A549 (cell line): ENCODE results near the gene NLGN4Y. TPM values are rescaled to one million over a fixed set of nuclear protein-coding genes. Genes with fewer than 3 reads are reported as not detected.

Experiments
- ATAC-seq, 2 experiments: fragments of 200-7000 bp in 1 of 2; fragments of >200 bp in 1 of 2; cut with Nextera tagmentation in 1 of 2; cut with Tn5 transposase in 1 of 2; 3 replicates each; pipeline versions ENCODE4 v1.8.0 to v1.9.1; 2018 to 2020; ENCODE audit warnings: mild to moderate bottlenecking in 1 of 2, moderate library complexity in 1 of 2
- CTCF ChIA-PET: fragments of 300-600 bp; sonication (Branson Sonifier 250); formaldehyde crosslinking; extraction: SDS; loops from one replicate; lab custom pipeline; 2021; ENCODE audit warnings: antibody characterized with exemption, inconsistent platforms; lab: Yijun Ruan, JAX
- POLR2A ChIA-PET: fragments of 350-600 bp; formaldehyde crosslinking; extraction: SDS; loops from one replicate; lab custom pipeline; 2021; ENCODE audit warnings: antibody characterized with exemption, inconsistent platforms; lab: Yijun Ruan, JAX
- DNase-seq, 2 experiments: peaks; one replicate each; pipeline versions ENCODE4 v3.0.0 to v3.0.0-alpha.2; 2011 to 2016; ENCODE audit warnings: low read depth in 1 of 2, low spot score in 1 of 2
- FAIRE-seq: peaks from 2 replicates; lab custom pipeline; 2011; peaks lifted over from hg19 to GRCh38; lab: Jason Lieb, UNC
- H3K27ac ChIP-seq, 2 experiments: fragments of >200 bp; sonication (Bioruptor Twin); formaldehyde crosslinking; 3 replicates each; pipeline ENCODE4 v1.5.1; 2016 to 2017
- H3K4me1 ChIP-seq: fragments of >200 bp; sonication (Bioruptor Twin); formaldehyde crosslinking; 3 replicates; pipeline ENCODE4 v1.6.1; 2016
- H3K4me2 ChIP-seq: fragments of >200 bp; sonication (Bioruptor Twin); formaldehyde crosslinking; 3 replicates; pipeline ENCODE4 v1.6.1; 2016
- H3K4me3 ChIP-seq: fragments of >200 bp; sonication (Bioruptor Twin); formaldehyde crosslinking; 3 replicates; pipeline ENCODE4 v1.5.1; 2016
- H3K9me3 ChIP-seq: fragments of >200 bp; sonication (Bioruptor Twin); formaldehyde crosslinking; 3 replicates; pipeline ENCODE4 v1.6.1; 2016
- CBX2 ChIP-seq: fragments of 200-600 bp; sonication (generic); IDR thresholded peaks from 2 replicates; pipeline ENCODE4 v1.6.1; 2016; ENCODE audit warnings: low read depth, mild to moderate bottlenecking, borderline replicate concordance
- CEBPB ChIP-seq, 2 experiments: fragments of >200 bp in 1 of 2; sonication (Bioruptor Twin) in 1 of 2; formaldehyde crosslinking in 1 of 2; IDR thresholded peaks; 2 replicates each; pipeline ENCODE4 v1.6.1; 2012 to 2016
- CHD4 ChIP-seq: fragments of 200-600 bp; sonication (generic); IDR thresholded peaks from 2 replicates; pipeline ENCODE4 v1.6.1; 2016; ENCODE audit warnings: antibody characterized with exemption, mild to moderate bottlenecking, borderline replicate concordance
- CTCF ChIP-seq: fragments of >200 bp; sonication (Bioruptor Twin); formaldehyde crosslinking; IDR thresholded peaks from 3 replicates; pipeline ENCODE4 v1.5.1; 2016
- FOSL2 ChIP-seq, 2 experiments: fragments of 450-650 bp in 1 of 2; fragments of >200 bp in 1 of 2; sonication (Bioruptor Twin) in 1 of 2; formaldehyde crosslinking; IDR thresholded peaks; 2 replicates each; pipeline versions ENCODE4 v1.5.0 to v1.6.1; 2016 to 2020; ENCODE audit warnings: mild to moderate bottlenecking in 1 of 2, moderate library complexity in 1 of 2
- GATA3 ChIP-seq: IDR thresholded peaks from 2 replicates; pipeline ENCODE4 v1.6.1; 2012; ENCODE audit warnings: borderline replicate concordance
- HDAC2 ChIP-seq: fragments of 200-600 bp; sonication (generic); IDR thresholded peaks from 2 replicates; pipeline ENCODE4 v1.6.1; 2016
- HOXB13 ChIP-seq: fragments of 250-450 bp; sonication (Bioruptor Pico); IDR thresholded peaks from 2 replicates; pipeline ENCODE4 v1.5.0; 2020; ENCODE audit warnings: low read depth, mild to moderate bottlenecking, moderate library complexity
- HOXB5 ChIP-seq: fragments of 250-450 bp; sonication (Bioruptor Pico); IDR thresholded peaks from 2 replicates; pipeline ENCODE4 v1.5.0; 2020; ENCODE audit warnings: mild to moderate bottlenecking, moderate library complexity
- KDM1A ChIP-seq: fragments of 200-600 bp; sonication (generic); IDR thresholded peaks from 2 replicates; pipeline ENCODE4 v1.6.1; 2016; ENCODE audit warnings: low read depth, mild to moderate bottlenecking
- MAZ ChIP-seq: fragments of 150-350 bp; IDR thresholded peaks from 2 replicates; pipeline ENCODE4 v1.6.1; 2014; ENCODE audit warnings: antibody characterized with exemption, low read depth, low read length, borderline replicate concordance
- MYC ChIP-seq: IDR thresholded peaks from 2 replicates; pipeline ENCODE4 v1.6.1; 2012; ENCODE audit warnings: mild to moderate bottlenecking, inconsistent platforms, low read length, improper control_type of control experiment, borderline replicate concordance
- POLR2A ChIP-seq: IDR thresholded peaks from 2 replicates; pipeline ENCODE4 v1.6.1; 2012; ENCODE audit warnings: mild to moderate bottlenecking, low read length
- RAD21 ChIP-seq, 2 experiments: fragments of >200 bp in 1 of 2; sonication (Bioruptor Twin) in 1 of 2; formaldehyde crosslinking in 1 of 2; IDR thresholded peaks in 1 of 2; conservative IDR thresholded peaks in 1 of 2; 2 replicates in 1 of 2; 3 replicates in 1 of 2; pipeline ENCODE4 v1.6.1; 2012 to 2018; ENCODE audit warnings: inconsistent platforms in 1 of 2
- RARB ChIP-seq: fragments of 250-450 bp; sonication (Bioruptor Pico); IDR thresholded peaks from 2 replicates; pipeline ENCODE4 v1.8.0; 2021; ENCODE audit warnings: mild to moderate bottlenecking, moderate library complexity
- SMC3 ChIP-seq: fragments of >200 bp; sonication (Bioruptor Twin); formaldehyde crosslinking; IDR thresholded peaks from 3 replicates; pipeline ENCODE4 v1.6.1; 2018; ENCODE audit warnings: inconsistent platforms
- WGBS: methylation state at CpG from one replicate; pipeline ENCODE4 v1.1.6; 2017; ENCODE audit errors: missing lambda C conversion rate; 5-methylcytosine and 5-hydroxymethylcytosine counted together
- polyA plus RNA-seq, 4 experiments: library from polyadenylated mRNA; depleted of rRNA in 3 of 4; stranded (reverse); fragments of >200 nt; fragmentation: RNase III in 1 of 4; extraction: RNeasy Plus Mini Kit Qiagen cat#74134 plus additional on column Dnase treatment in 1 of 4; gene quantifications; 2 replicates in 3 of 4; 3 replicates in 1 of 4; pipeline ENCODE4 v1.2.3, GENCODE V29; 2011 to 2017
- TF ChIP-seq, protein P1 (sequence below): IDR thresholded peaks from 2 replicates; pipeline ENCODE4 v1.6.1; 2012
- TF ChIP-seq, protein P2 (sequence below): fragments of 250-450 bp; sonication (Bioruptor Pico); IDR thresholded peaks from 2 replicates; pipeline ENCODE4 v1.5.0; 2021; ENCODE audit warnings: mild to moderate bottlenecking, moderate library complexity, borderline replicate concordance

The NLGN4Y gene
- polyA plus RNA-seq, 2 of the 4 experiments (the other 2 are of a cell fraction), result 4.1 to 12.8 TPM

DNA sequence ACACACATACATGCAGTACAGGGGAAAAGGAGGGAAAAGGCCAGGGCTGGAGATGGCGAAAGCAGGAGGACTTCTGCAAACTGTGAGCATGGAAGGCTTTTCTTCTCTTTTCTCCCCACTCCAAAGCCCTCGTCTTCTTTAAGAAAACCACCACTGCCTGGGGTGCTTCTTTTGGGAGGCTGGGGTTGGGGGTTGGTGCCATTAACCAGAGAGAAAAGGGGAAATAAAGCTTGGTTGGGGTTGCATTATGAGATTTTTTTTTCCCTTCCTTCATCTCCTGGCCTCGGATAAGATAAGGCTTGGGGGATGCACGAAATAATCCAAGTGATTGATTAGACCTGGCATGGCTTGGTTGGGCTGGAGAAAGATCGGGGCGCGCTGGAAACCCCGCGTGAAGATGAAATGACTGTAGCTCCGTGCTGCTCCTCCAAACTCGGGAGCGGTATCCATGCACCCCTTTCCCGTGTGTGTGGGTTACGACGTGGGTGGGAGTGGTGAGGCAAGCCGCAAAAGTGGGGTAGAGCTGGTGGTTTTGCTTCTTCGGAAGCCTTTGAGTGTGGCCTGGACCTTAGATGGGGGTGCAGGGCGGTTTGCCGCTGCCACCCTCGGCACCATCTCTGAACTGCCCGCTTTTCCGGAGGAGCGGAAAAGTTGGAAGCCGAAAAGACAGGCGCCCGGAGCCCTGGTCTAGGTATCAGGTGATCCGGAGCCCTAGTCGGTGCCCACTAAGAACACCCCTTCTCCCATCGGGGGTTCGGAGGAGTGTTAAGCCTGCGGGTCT is 648 bp upstream of the NLGN4Y start:
- FAIRE-seq, result no peak
- POLR2A ChIA-PET, result no interaction called here
- no peaks in the 10 kb centered on the region for H3K9me3 ChIP-seq
- peak overlapping the region; percentile 77 to 91; a peak in 5 of 6 replicates for H3K27ac ChIP-seq
- DNase-seq, result no peak
- H3K4me1 ChIP-seq, result no peaks in the 10 kb centered on the region
- peak overlapping the region; percentile 63 for H3K4me3 ChIP-seq
- 44% methylated on average over 15 of the region's 31 CpGs for WGBS
- peak overlapping the region; percentile 73 for H3K4me2 ChIP-seq
- TF ChIP-seq CBX2, result no peak
- no peak for TF ChIP-seq GATA3
- no peak for TF ChIP-seq MAZ
- TF ChIP-seq FOSL2 (IDR thresholded peaks at IDR 0.05), result no peak
- no peak for TF ChIP-seq FOSL2 (CRISPR knock-in tag; IDR thresholded peaks at IDR 0.05)
- TF ChIP-seq RAD21 (conservative IDR thresholded peaks at IDR 0.05 in 1 of 2, IDR thresholded peaks at IDR 0.05 in 1 of 2), result no peak
- no peak for TF ChIP-seq CEBPB (IDR thresholded peaks at IDR 0.05)
- TF ChIP-seq HDAC2, result no peak
- no peak for TF ChIP-seq CHD4
- TF ChIP-seq, protein P1, sequence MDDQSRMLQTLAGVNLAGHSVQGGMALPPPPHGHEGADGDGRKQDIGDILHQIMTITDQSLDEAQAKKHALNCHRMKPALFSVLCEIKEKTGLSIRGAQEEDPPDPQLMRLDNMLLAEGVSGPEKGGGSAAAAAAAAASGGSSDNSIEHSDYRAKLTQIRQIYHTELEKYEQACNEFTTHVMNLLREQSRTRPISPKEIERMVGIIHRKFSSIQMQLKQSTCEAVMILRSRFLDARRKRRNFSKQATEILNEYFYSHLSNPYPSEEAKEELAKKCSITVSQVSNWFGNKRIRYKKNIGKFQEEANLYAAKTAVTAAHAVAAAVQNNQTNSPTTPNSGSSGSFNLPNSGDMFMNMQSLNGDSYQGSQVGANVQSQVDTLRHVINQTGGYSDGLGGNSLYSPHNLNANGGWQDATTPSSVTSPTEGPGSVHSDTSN, result no peak
- TF ChIP-seq KDM1A, result no peak
- no peak for TF ChIP-seq POLR2A
- TF ChIP-seq, protein P2, sequence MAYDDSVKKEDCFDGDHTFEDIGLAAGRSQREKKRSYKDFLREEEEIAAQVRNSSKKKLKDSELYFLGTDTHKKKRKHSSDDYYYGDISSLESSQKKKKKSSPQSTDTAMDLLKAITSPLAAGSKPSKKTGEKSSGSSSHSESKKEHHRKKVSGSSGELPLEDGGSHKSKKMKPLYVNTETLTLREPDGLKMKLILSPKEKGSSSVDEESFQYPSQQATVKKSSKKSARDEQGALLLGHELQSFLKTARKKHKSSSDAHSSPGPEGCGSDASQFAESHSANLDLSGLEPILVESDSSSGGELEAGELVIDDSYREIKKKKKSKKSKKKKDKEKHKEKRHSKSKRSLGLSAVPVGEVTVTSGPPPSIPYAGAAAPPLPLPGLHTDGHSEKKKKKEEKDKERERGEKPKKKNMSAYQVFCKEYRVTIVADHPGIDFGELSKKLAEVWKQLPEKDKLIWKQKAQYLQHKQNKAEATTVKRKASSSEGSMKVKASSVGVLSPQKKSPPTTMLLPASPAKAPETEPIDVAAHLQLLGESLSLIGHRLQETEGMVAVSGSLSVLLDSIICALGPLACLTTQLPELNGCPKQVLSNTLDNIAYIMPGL (CRISPR knock-in tag), result no peak
- TF ChIP-seq, all 56 proteins: peak for 0
- CTCF ChIA-PET, result no interaction called here
- ATAC-seq, result peak; percentile 63

- peak overlapping the region; percentile 73 for H3K4me2 ChIP-seq
- TF ChIP-seq RARB (CRISPR knock-in tag), result no peak
- TF ChIP-seq HOXB5 (CRISPR knock-in tag), result no peak
- TF ChIP-seq HOXB13 (CRISPR knock-in tag), result no peak
- TF ChIP-seq RAD21 (conservative IDR thresholded peaks at IDR 0.05 in 1 of 2, IDR thresholded peaks at IDR 0.05 in 1 of 2), result peak in 1 of 2 experiments; percentile 39; a peak in 2 of 5 replicates
- TF ChIP-seq CTCF, result peak; percentile 32
- no peak for TF ChIP-seq MYC
- TF ChIP-seq FOSL2 (IDR thresholded peaks at IDR 0.05), result no peak
- no peak for TF ChIP-seq FOSL2 (CRISPR knock-in tag; IDR thresholded peaks at IDR 0.05)
- peak; percentile 30; the same call in 2 of the 3 replicates for TF ChIP-seq SMC3
- TF ChIP-seq, all 56 proteins: peak for 3
- H3K27ac ChIP-seq, result peak overlapping the region; percentile 77 to 91
- FAIRE-seq (no peak), DNase-seq (peak; percentile 3 to 20), ATAC-seq (peak; percentile 50 to 64; a peak in 4 of 6 replicates)
- H3K4me1 ChIP-seq, result no peaks in the 10 kb centered on the region
- no peaks in the 10 kb centered on the region for H3K9me3 ChIP-seq
- ChIA-PET POLR2A (no interaction called here), CTCF (no interaction called here)
- peak overlapping the region; percentile 63 for H3K4me3 ChIP-seq
- WGBS, result 4% methylated on average over 8 of the region's 13 CpGs
These were observed 986 bp downstream of the NLGN4Y start for GRCh38 chrY:14525315-14525714.
